PFSK-1 (cell line): ENCODE data around the gene MATN3.

Source experiments
- FOXP2 ChIP-seq: optimal IDR thresholded peaks from 2 replicates; pipeline ENCODE3; 2011; ENCODE audit warnings: borderline replicate concordance, control low read depth, inconsistent platforms; ENCODE audit not compliant: insufficient read depth; ENCODE audit errors: extremely low read length, extremely low read depth
- POLR2AphosphoS5 ChIP-seq: IDR thresholded peaks from 2 replicates; pipeline ENCODE4 v1.6.1; 2012; ENCODE audit warnings: low read depth, mild to moderate bottlenecking, control low read depth, low read length, moderate library complexity
- REST ChIP-seq, 2 experiments: IDR thresholded peaks; 2 replicates each; pipeline versions ENCODE4 v1.6.1 to v1.8.0; 2011 to 2012; ENCODE audit warnings: low read depth in 2 of 2, low read length in 2 of 2, control low read depth in 1 of 2, inconsistent platforms in 1 of 2, mild to moderate bottlenecking in 1 of 2, moderate library complexity in 1 of 2; ENCODE audit not compliant: insufficient read depth in 1 of 2
- SIN3A ChIP-seq: IDR thresholded peaks from 2 replicates; pipeline ENCODE4 v1.6.1; 2012; ENCODE audit warnings: mild to moderate bottlenecking, low read length, moderate library complexity, borderline replicate concordance; ENCODE audit not compliant: insufficient read depth
- TAF1 ChIP-seq: IDR thresholded peaks from 2 replicates; pipeline ENCODE4 v1.6.1; 2012; ENCODE audit warnings: low read length, control low read depth, borderline replicate concordance; ENCODE audit not compliant: insufficient read depth

The MATN3 gene

GRCh38 chr2:20011276-20012031, 1.0 kb downstream of the MATN3 start:
- TF ChIP-seq POLR2AphosphoS5 (no peak), TAF1 (no peak), REST (IDR thresholded peaks at IDR 0.05; ENCODE audit: insufficient read depth in 1 of 2, low read depth in 2 of 2, low read length in 2 of 2) (no peak), FOXP2 (no peak), SIN3A (no peak)

GRCh38 chr2:20008703-20009102, 3.8 kb downstream of the MATN3 start:
- TF ChIP-seq REST (IDR thresholded peaks at IDR 0.05; ENCODE audit: insufficient read depth in 1 of 2, low read depth in 2 of 2, low read length in 2 of 2) (no peak), TAF1 (no peak), POLR2AphosphoS5 (no peak), SIN3A (no peak), FOXP2 (no peak)

- TF ChIP-seq SIN3A (no peak), REST (IDR thresholded peaks at IDR 0.05; ENCODE audit: insufficient read depth in 1 of 2, low read depth in 2 of 2, low read length in 2 of 2) (no peak), POLR2AphosphoS5 (no peak), TAF1 (no peak), FOXP2 (no peak)
Measured at GRCh38 chr2:20005891-20006470, 6.5 kb downstream of the MATN3 start.

- TF ChIP-seq POLR2AphosphoS5 (no peak), FOXP2 (no peak), SIN3A (no peak), TAF1 (no peak), REST (IDR thresholded peaks at IDR 0.05; ENCODE audit: insufficient read depth in 1 of 2, low read depth in 2 of 2, low read length in 2 of 2) (no peak)
Measured at GRCh38 chr2:20005067-20005627, 7.3 kb downstream of the MATN3 start.
